T-helper 1 cell treated with Interleukin-12 subunit alpha and Interleukin-12 subunit beta and Interleukin-4 antibody, amounts not matched to agents 30 ng/mL and 1 ng/mL, for 36 hours (primary cell): ENCODE data around the gene SLC13A1. TPM values are rescaled to one million over a fixed set of nuclear protein-coding genes. Genes with fewer than 3 reads are reported as not detected.
"Not testable (repeated sequence)": the region's sequence is repeated elsewhere in the genome, so short reads cannot be mapped to it uniquely, and the experiment has no call there.

Experiments used
- intact Hi-C: fragments of 100-400 bp; cut with micrococcal nuclease; formaldehyde crosslinking; loops from one replicate; pipeline ENCODE4 v1.15.1; 2024
- total RNA-seq: library from RNA; stranded (reverse); gene quantifications from 2 replicates; pipeline ENCODE4 v1.2.3, GENCODE V29; 2022

SLC13A1 gene, protein sequence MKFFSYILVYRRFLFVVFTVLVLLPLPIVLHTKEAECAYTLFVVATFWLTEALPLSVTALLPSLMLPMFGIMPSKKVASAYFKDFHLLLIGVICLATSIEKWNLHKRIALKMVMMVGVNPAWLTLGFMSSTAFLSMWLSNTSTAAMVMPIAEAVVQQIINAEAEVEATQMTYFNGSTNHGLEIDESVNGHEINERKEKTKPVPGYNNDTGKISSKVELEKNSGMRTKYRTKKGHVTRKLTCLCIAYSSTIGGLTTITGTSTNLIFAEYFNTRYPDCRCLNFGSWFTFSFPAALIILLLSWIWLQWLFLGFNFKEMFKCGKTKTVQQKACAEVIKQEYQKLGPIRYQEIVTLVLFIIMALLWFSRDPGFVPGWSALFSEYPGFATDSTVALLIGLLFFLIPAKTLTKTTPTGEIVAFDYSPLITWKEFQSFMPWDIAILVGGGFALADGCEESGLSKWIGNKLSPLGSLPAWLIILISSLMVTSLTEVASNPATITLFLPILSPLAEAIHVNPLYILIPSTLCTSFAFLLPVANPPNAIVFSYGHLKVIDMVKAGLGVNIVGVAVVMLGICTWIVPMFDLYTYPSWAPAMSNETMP
- total RNA-seq, result not detected in 2 replicates

DNA sequence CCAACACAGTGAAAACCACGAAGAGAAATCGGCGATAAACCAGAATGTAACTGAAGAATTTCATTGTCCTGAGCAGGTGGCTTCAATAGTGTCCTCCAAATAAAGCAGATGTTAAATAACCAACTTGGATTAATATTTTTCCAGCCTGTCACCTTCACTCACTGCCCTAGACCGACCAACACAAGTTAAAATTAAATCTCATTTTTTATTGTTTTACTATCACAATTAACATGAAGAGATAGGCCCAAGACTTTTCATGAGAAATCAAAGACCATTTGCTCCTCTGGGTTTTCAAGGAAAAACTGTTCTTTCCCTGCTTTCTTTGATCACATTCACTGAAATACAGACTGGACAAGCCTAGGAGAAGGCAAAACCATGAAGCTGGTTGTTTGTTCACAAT, at the start of gene SLC13A1:
Gene SLC13A1, minus strand, starts transcription at position 87 of the 400 bp plus-strand sequence. Its CDS starts 23 bp downstream, at position 64.
- intact Hi-C loops, result no loop called here

DNA sequence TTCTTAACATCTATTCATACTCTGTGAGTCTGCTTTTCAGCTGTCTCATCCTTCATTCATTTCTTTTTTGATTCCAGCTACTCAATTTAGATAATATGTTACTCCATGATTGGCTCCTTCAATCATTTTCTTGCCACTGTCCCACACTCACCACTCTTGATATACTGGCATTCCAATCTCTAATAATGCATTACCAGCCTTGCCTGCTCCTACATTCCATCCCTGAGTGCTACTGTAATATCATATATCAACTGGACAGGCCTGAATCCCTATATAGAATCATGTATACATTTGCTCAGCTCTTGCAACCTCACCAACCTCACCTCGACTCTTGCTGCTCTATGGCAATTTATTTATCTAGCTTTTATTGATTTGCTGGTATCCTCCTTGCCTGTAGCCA, 45.0 kb upstream of the SLC13A1 start:
- intact Hi-C loops, result no loop called here

DNA sequence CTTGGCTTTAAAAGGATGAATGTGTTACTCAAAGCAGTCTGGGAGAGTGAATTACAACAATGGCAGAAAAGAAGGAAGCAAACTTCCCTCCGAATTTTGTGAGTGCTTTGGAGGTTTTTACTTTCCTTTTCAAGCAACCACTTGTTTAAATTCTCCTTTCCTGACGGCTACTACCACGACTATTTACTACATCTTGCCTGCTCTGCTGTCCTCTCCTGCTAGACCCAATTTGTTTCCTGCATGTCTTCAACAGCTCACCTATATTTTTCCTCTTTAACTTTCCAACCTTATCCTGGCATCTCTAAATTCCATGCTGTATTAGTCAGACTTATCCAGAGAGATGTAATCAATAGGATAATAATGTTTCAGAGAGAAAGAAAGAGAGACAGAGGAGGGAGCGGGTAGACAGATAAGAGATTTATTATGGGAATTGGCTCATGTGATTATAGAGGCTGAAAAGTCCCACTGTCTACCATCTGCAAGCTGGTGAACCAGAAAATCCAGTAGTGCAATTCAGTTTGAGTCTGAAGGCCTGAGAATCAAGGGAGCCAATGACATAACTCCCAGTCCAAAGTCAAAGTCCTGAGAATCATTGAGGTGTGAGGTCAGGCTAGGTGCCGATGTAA, 42.8 kb upstream of the SLC13A1 start:
- intact Hi-C loops, result no loop called here

DNA sequence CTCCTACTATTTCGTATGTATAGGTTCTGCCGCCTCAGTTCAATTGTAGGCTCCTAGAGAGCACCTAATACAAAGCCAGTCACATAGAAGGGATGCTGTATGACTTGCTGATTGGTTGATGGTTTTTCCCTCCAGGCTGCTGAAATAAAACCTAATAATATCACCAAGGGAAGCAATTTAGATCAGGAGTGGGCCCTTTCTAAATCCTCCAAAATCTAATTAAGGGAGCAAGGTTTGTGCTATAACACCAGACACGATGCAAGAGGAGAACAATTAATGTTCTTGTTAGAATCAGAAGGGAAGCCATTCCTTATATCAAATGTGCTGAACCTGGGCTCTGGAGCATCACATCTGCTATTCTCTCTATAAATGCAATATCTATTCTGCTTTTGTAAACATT, 42.0 kb upstream of the SLC13A1 start:
- intact Hi-C loops, result no loop called here

DNA sequence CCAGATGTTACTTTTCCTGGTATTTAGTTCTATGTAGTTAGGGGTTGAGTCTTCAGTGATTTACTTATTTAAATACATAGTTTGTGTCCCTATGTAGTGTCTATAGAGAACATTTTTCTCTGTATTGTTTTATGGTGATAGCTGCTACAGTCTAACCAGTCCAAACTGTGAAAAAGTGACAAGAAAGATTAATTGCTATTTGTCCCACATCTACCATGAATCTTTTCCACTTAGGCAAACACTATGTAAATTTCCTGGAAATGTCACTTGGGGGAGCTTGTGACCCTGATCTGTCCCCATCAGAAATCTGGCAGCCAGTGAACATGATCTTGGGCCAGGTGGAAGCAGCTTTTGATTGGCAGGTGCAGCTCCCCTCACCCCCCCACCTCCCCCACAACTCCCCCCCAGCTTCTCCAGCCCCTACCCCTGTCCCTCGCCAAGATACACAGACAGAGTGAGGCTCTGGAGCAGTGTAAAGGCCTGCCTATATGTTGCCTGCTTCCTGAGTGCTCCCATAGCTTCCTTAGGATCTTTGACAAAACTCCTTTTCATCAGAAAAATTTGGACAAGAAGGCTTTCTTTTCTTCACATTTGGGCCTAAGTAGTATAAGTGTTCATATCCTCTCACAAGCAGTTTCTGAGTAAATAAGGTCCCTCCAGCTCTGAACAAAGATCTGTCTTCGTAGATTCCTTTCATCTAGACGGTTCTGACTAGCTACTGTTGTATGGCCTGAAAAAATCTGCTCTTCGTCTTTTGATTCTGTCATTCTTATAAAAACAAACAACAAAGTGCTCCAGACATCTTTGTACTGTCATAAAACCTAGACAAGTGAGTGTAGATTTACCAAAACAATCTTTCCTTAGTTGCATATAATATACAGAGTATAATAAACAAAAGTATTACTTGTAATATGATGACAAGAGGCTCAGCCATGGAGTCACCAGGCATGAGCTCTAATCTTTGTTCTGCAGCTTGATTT, 31.5 kb upstream of the SLC13A1 start:
- intact Hi-C loops, result no loop called here

DNA sequence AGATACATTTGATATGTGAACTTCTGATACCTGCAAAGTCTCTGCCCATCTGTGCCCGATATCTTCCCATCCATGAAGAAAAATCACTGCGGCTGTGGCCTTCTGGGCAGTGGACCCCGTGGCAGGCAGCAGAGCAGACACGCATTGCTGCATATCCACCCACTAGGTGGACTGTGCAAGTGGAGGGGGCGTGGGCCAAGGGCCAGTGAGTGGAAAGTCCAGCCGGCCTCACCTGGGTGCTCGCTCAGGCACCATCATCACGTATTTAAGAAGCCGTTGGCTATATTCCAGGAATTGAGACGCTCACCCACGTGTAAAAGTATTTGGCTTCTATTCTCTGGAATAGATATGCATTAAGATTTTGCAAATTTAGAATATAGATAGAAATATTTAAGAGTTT, 30.8 kb upstream of the SLC13A1 start:
- intact Hi-C loops, result no loop called here

DNA sequence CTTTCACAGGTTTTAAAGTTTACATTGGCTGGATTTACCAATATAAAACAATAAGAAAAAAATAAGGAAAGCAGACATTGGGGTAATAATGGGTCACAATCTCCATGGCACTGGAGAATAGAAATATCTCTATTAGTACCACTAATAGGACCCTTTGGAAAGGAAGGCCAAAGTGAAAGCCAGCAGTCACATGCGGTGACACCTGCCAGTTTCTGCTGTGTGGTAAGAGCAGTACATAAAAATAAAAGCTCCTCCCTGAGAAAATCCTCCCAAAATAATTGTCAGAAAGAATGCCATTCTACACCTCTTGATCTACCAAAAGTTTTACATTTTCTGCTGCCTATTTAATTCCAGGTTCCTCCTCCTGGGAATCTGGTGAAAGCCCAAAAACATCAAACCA, 30.4 kb upstream of the SLC13A1 start:
- intact Hi-C loops, result no loop called here

DNA sequence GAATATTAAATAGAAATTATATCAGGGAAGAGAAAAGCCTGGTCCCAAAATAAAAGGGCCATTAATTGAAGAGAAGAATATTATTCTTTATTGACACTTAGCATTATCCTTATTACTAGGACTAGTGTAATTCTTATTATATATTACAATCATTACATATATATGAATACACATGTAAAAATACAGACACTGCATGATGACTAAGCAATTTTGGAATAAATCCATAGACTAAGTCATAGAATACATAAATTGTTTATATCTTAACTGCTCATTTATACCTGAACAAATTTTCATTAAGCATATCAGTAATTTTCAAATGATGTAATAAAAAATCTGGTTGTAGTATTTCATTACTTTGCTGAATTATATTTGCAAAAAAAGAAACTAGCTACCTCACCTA, 29.7 kb upstream of the SLC13A1 start:
- intact Hi-C loops, result no loop called here

DNA sequence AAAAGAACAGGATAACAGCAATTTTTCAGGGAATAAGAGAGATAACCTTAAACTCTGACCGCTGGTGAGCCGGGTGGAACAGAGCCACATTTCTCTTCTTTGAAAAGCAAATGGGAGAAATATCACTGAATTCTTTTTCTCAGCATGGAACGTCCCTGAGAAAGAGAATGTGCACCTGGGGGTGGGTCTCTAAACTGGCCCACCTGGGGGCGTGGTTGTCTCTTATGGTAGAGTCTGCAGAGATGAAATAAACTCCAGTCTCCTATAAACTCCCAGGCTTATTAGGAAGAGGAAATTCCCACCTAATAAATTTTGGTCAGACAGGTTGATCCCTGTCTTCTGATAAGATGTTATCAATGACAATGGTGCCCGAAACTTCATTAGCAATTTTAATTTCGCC, 27.9 kb upstream of the SLC13A1 start:
- intact Hi-C loops, result not testable (repeated sequence)

DNA sequence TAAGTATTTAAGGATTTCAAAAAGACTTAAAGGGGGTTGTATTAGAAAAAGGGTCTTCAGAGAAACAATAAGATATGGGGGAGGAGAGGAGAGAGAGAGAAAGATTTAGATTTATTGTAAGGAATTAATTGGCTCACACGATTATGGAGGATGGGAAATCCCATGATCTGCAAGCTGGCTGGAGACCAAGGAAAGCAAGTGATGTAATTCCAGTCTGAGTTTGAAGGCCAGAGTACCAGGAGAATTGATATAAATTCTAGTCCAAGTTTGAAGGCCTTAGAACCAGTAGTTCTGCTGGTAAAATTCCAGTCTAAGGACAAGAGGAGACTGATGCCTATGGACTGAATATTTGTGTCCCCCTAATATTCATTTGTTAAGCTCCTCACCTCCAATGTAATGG, 20.6 kb upstream of the SLC13A1 start:
- intact Hi-C loops, result no loop called here

DNA sequence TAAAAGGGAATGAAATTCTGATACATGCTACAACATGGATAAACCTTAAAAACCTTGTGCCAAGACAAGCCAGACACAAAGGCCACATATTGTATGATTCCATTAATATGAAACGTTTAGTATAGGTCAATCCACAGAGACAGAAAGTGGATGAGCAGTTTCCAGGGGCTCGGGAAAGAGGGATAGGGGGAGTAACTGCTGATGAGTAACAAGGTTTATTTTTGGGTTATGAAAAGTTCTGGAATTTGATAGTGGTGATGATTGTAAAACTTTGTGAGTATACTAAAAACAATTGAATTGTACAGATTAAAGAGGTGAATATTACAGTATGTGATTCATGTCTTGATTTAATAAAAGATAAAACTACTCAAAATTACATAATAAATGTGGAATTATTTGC, 19.1 kb upstream of the SLC13A1 start:
- intact Hi-C loops, result no loop called here

DNA sequence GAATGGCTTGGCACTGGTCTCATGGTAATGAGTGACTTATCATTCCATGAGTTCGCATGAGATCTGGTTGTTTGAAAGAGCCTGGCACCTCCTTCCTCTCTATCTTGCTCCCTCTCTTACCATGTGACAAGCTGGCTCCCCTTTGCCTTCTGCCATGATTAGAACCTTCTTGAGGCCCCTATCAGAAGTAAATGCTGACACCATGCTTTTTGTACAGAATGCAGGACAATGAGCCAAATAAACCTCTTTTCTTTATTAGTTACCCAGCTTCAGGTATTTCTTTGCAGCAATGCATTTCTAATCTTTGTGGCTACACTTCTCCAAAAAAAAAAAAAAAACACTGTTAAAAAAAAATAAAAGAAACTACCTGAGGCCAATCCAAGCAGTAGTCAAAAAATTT, 17.1 kb upstream of the SLC13A1 start:
- intact Hi-C loops, result no loop called here

DNA sequence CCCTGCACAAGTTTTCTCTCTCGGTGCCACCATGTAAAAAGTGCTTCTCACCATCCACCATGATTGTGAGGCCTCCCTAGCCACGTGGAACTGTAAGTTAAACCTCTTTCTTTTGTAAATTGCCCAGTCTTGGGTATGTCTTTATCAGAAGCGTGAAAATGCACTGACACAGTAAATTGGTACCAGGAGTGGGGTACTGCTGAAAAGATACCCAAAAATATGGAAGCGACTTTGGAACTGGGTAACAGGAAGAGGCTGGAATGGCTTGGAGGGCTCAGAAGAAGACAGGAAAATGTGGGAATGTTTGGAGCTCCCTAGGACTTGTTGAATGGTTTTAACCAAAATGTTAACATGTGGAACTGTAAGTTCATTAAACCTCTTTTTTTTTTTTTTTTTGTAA, 15.6 kb upstream of the SLC13A1 start:
- intact Hi-C loops, result no loop called here

DNA sequence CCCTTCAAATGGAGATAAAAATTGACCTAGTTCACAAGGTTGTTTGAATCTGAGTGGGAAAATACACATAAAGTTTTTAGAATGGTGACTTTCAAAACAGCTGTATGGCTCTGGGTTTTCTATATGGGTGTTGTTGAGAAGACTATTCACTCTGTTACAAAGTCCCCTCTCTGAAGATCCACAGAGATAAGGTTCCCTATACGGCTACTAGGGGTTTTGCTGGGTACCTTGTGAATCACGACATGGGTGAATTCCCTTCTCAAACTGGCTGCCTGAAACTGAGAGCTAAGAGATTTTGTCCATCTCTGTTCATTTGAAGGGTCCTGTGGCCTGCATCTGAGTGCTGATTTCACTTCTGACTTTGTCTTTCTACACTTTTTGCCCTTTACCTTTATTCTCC, 11.8 kb upstream of the SLC13A1 start:
- intact Hi-C loops, result no loop called here

DNA sequence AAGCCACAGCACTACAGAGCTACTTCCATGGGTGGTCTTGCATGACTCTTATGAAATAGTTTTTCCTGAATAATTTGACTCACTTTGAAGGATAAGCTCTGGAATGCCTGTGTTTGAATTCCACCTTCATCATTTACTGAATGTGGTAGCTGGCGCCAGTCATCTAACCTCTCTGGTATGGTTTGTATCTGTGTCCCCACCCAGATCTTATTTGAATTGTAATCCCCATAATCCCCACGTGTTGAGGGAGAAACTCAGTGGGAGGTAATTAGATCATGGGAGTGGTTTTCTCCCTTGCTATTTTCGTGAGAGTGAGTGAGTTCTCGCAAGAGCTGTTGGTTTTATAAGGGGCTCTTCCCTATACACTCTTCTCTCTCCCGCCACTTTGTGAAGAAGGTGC, 11.2 kb upstream of the SLC13A1 start:
- intact Hi-C loops, result no loop called here

DNA sequence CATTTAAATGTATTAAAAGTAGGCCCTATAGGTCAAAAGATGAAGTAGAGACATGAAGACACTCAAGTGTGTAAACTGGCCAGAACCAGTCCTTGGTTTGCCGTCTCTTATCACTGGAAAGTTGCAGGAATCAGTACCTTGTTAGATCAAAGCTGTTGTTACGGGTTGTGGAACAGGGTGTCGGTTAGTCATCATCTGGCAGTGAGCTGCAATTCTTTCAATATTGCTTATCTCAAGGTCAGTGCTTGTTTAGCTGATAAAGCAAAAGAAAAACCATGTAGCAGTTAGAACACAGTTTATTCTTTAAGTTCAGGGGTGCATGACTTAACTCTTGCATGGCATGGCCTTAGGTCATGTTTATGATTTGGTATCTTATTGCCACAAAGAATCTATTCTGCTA, 10.0 kb upstream of the SLC13A1 start:
- intact Hi-C loops, result no loop called here

DNA sequence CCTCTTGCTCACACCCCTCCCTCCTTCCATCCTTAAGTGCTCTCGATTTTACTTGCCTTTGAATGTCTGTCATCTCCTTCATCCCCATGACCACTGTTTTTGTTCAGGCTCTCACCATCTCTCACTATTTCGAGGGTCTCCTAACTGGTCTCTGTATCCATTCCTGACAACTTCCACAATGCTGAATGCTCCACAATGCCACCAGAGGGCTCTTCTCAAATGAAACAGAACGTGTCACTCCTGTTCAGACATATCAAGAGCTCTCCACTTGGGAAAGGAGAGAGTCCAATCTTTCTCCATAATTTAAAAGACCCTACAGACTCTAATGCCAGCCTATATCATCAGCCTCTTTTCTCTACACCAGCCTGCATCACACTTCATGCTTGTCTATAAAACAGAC, 9.0 kb upstream of the SLC13A1 start:
- intact Hi-C loops, result no loop called here

DNA sequence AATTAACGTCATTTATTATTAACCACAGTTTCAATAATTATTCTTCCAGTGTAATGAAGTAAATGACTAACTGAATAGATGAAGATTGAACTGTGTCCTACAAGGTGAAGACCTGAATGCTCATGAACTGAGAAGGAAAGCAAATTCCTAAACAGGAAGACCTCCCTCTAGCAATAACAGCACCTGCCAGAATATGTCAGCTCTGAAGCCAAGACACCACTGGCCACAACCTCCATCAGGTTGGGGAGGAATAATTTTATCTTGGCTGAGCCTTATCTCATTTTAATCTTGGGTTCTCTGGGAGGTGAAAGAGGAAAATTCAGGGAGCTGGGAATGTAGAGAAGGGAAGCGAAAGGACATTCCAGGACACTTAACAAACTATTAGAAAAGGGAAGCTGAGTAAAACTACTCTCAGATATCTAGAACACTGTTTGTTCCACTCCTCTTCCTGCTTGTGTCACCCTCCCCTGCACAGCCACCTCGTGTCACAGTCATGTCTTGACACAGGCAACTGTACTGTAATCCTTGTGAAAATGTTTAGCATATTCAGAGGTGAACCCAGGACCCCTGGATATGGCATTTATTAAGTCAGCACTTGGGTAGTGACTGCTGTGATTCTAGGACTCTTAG, 4.6 kb upstream of the SLC13A1 start:
- intact Hi-C loops, result no loop called here

DNA sequence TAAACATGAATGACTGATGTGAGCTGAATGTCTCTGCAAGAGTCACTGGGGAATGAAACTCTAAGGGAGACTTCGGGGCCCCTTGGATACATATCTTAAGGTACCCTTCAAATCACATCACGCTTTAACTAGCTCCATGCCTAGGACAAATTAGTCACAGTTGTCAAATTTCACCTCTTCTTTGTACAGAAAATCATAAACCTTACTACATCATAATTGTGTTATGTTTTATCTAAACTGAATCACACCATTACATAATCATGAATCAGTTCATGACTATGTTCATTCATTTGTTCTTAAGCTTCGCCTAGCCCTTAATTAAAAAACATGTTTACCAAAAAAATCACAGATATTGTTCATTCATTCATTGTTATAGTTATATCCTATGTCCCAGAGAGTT, 2.1 kb upstream of the SLC13A1 start:
- intact Hi-C loops, result no loop called here

DNA sequence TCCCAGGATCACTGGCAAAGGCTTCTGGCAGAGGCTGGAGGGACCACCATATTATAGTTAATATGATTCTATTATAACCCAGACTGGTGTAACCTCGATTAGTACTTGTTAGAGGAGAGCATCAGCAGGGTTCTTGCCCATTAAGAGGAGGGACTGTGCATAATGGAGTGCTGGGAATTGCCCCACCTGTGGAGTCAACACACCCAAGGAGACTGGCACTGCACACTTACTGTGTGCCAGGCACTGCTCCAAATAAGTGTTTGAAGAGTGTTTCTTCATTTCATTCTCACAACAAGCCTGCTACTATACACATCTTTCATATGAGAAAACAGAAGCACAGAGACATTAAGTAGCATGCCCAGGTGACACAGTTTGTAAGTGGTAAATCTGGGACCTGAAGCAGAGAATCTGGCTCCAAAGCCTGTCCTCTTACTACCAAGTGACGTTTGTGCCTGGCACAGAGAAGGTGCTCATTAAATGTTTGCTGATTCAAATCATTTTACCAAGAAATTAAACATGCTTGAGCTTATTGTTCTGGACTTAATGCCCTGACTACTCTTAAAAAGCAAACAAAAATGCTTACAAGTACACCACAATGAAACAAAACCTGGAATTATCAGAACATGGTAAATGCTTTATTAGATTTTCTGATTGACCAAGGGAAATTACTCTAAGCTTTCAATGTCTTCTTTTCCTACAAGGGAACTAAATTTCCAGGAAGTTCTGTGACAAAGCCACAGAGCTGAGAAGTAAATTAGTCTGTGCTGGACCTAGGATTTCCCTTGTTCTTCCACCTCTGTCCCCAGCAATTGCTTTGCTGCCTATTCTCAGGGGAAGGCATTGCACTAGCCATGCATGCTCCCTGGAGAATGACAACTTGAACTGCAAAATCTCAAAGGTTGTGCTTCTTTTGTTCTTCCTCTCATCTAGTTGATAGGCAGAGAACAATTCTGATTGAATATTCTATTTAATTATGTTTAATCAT, 809 bp downstream of the SLC13A1 start:
- intact Hi-C loops, result no loop called here
